Activated T-helper 2 cell treated with anti-CD3 and anti-CD28 coated beads, Interferon-gamma antibody, Interleukin-2, Interleukin-4, amounts not matched to agents 10 μg/mL and 5 μg/mL and 100 μg/mL, durations not matched to agents 14 hours and 24 hours and 36 hours (primary cell): ENCODE results near the gene EIF4ENIF1. TPM values are rescaled to one million over a fixed set of nuclear protein-coding genes. Genes with fewer than 3 reads are reported as not detected.
"Not testable (repeated sequence)": the region's sequence is repeated elsewhere in the genome, so short reads cannot be mapped to it uniquely, and the experiment has no call there.

ENCODE experiments used
- DNase-seq: peaks from one replicate; pipeline ENCODE4 v3.0.0; 2021; ENCODE audit warnings: low spot score
- H3K27ac Mint-ChIP-seq: one replicate; pipeline ENCODE4 v1.8.0; 2021; ENCODE audit warnings: mixed read lengths
- H3K27me3 Mint-ChIP-seq: one replicate; pipeline ENCODE4 v1.8.0; 2021; ENCODE audit warnings: low read depth, mixed read lengths
- H3K36me3 Mint-ChIP-seq: one replicate; pipeline ENCODE4 v1.8.0; 2021; ENCODE audit warnings: low read depth, mixed read lengths
- H3K4me1 Mint-ChIP-seq: one replicate; pipeline ENCODE4 v1.8.0; 2021; ENCODE audit warnings: low read depth, mixed read lengths
- H3K4me3 Mint-ChIP-seq: one replicate; pipeline ENCODE4 v1.8.0; 2021; ENCODE audit warnings: low read depth, mild to moderate bottlenecking, moderate library complexity, mixed read lengths
- H3K9me3 Mint-ChIP-seq: one replicate; pipeline ENCODE4 v1.8.0; 2021; ENCODE audit warnings: mixed read lengths
- intact Hi-C: fragments of 100-400 bp; cut with micrococcal nuclease; formaldehyde crosslinking; loops from one replicate; pipeline ENCODE4 v1.15.1; 2023
- total RNA-seq: library from RNA; stranded (reverse); gene quantifications from 2 replicates; pipeline ENCODE4 v1.2.3, GENCODE V29; 2022

The EIF4ENIF1 gene
- total RNA-seq, 1 donor from 2014 or later, result 103 TPM

- peaks cover 4% of the 10 kb centered on the region for H3K9me3 Mint-ChIP-seq
- intact Hi-C loops, result no loop called here
- H3K4me3 Mint-ChIP-seq, result no peak overlapping the region
- peaks cover 27% of the 10 kb centered on the region for H3K4me1 Mint-ChIP-seq
- no peaks in the 10 kb centered on the region for H3K27me3 Mint-ChIP-seq
- H3K36me3 Mint-ChIP-seq, result peaks cover 85% of the 10 kb centered on the region
- DNase-seq, result no peak
- no peak overlapping the region for H3K27ac Mint-ChIP-seq
These were observed 14.6 kb upstream of the EIF4ENIF1 start for GRCh38 chr22:31504282-31504681.

GRCh38 chr22:31503211-31503964, 13.7 kb upstream of the EIF4ENIF1 start:
- intact Hi-C loops, result no loop called here
- Mint-ChIP-seq H3K9me3 (peaks cover 4% of the 10 kb centered on the region), H3K27me3 (no peaks in the 10 kb centered on the region), H3K4me1 (peaks cover 28% of the 10 kb centered on the region), H3K27ac (no peak overlapping the region), H3K36me3 (peaks cover 85% of the 10 kb centered on the region), H3K4me3 (no peak overlapping the region)
- DNase-seq, result no peak

GRCh38 chr22:31501738-31502137, 12.1 kb upstream of the EIF4ENIF1 start:
- Mint-ChIP-seq H3K36me3 (peaks cover 85% of the 10 kb centered on the region), H3K27me3 (no peaks in the 10 kb centered on the region), H3K27ac (peak overlapping the region; percentile 7), H3K4me3 (no peak overlapping the region), H3K9me3 (peaks cover 9% of the 10 kb centered on the region), H3K4me1 (peaks cover 32% of the 10 kb centered on the region)
- intact Hi-C loops, result no loop called here
- no peak for DNase-seq

GRCh38 chr22:31497148-31497938, 7.7 kb upstream of the EIF4ENIF1 start:
- Mint-ChIP-seq H3K4me1 (peaks cover 24% of the 10 kb centered on the region), H3K36me3 (peaks cover 50% of the 10 kb centered on the region), H3K4me3 (peak overlapping the region; percentile 98), H3K9me3 (peaks cover 5% of the 10 kb centered on the region), H3K27me3 (no peaks in the 10 kb centered on the region), H3K27ac (peak overlapping the region; percentile 96)
- intact Hi-C loops, result loop anchor here (1.0 to 2.0 kb wide), 4 partner anchors 8 to 151 kb away; partner anchors contain the start of genes EIF4ENIF1 and PATZ1
- DNase-seq, result no peak

GRCh38 chr22:31496735-31497146, 7.1 kb upstream of the EIF4ENIF1 start:
- Mint-ChIP-seq H3K4me3 (peak overlapping the region; percentile 98), H3K27me3 (no peaks in the 10 kb centered on the region), H3K9me3 (peaks cover 5% of the 10 kb centered on the region), H3K27ac (peak overlapping the region; percentile 96), H3K4me1 (peaks cover 26% of the 10 kb centered on the region), H3K36me3 (peaks cover 47% of the 10 kb centered on the region)
- intact Hi-C loops, result loop anchor here (1.0 to 2.0 kb wide), 7 partner anchors 7 to 254 kb away; partner anchors contain the start of genes EIF4ENIF1, PATZ1 and PRR14L
- peak; percentile 45 for DNase-seq

- peak; percentile 92 for DNase-seq
- intact Hi-C loops, result loop anchor here (1.0 to 2.0 kb wide), 6 partner anchors 30 to 254 kb away; partner anchors contain the start of genes PATZ1 and PRR14L
- H3K9me3 Mint-ChIP-seq, result peaks cover 5% of the 10 kb centered on the region
- H3K4me1 Mint-ChIP-seq, result peaks cover 29% of the 10 kb centered on the region
- no peaks in the 10 kb centered on the region for H3K27me3 Mint-ChIP-seq
- peaks cover 45% of the 10 kb centered on the region for H3K36me3 Mint-ChIP-seq
- peak within 1 kb of the TSS; percentile 98 for H3K4me3 Mint-ChIP-seq
- H3K27ac Mint-ChIP-seq, result peak within 1 kb of the TSS; percentile 96
These were observed 6.5 kb upstream of the EIF4ENIF1 start, which contains the start of gene SFI1 for GRCh38 chr22:31496007-31496734. Gene SFI1 (plus strand): TSS chr22:31496536. CDS start chr22:31508285, 11,749 bp downstream.

GRCh38 chr22:31495343-31495742, 5.7 kb upstream of the EIF4ENIF1 start:
- no peak for DNase-seq
- intact Hi-C loops, result no loop called here
- no peaks in the 10 kb centered on the region for H3K27me3 Mint-ChIP-seq
- peaks cover 46% of the 10 kb centered on the region for H3K36me3 Mint-ChIP-seq
- peak overlapping the region; percentile 96 for H3K27ac Mint-ChIP-seq
- H3K4me3 Mint-ChIP-seq, result peak overlapping the region; percentile 98
- peaks cover 36% of the 10 kb centered on the region for H3K4me1 Mint-ChIP-seq
- H3K9me3 Mint-ChIP-seq, result peaks cover 5% of the 10 kb centered on the region

- Mint-ChIP-seq H3K4me1 (peaks cover 36% of the 10 kb centered on the region), H3K4me3 (peak overlapping the region; percentile 39), H3K27ac (peak overlapping the region; percentile 77), H3K36me3 (peaks cover 41% of the 10 kb centered on the region)
- H3K9me3 Mint-ChIP-seq, DNase-seq, H3K27me3 Mint-ChIP-seq, intact Hi-C loops: not testable (repeated sequence)
These were observed 3.7 kb upstream of the EIF4ENIF1 start for GRCh38 chr22:31493355-31493754.

- intact Hi-C loops, result no loop called here
- no peak for DNase-seq
- H3K27ac Mint-ChIP-seq, result peak overlapping the region; percentile 56
- peaks cover 41% of the 10 kb centered on the region for H3K36me3 Mint-ChIP-seq
- peak overlapping the region; percentile 35 for H3K4me3 Mint-ChIP-seq
- H3K4me1 Mint-ChIP-seq, result peaks cover 41% of the 10 kb centered on the region
- H3K9me3 Mint-ChIP-seq, result no peaks in the 10 kb centered on the region
- H3K27me3 Mint-ChIP-seq, result no peaks in the 10 kb centered on the region
These were observed 2.5 kb upstream of the EIF4ENIF1 start for GRCh38 chr22:31492151-31492550.

- H3K27ac Mint-ChIP-seq, result peak overlapping the region; percentile 99
- H3K27me3 Mint-ChIP-seq, result no peaks in the 10 kb centered on the region
- peaks cover 44% of the 10 kb centered on the region for H3K4me1 Mint-ChIP-seq
- peaks cover 44% of the 10 kb centered on the region for H3K36me3 Mint-ChIP-seq
- no peaks in the 10 kb centered on the region for H3K9me3 Mint-ChIP-seq
- intact Hi-C loops, result loop anchor here (2.0 kb wide), 1 partner anchor 35 kb away; no protein-coding TSS in a partner anchor
- DNase-seq, result no peak
- H3K4me3 Mint-ChIP-seq, result peak overlapping the region; percentile 98
These were observed 1.7 kb upstream of the EIF4ENIF1 start for GRCh38 chr22:31491218-31491962.

- H3K4me3 Mint-ChIP-seq, result peak overlapping the region; percentile 98
- no peaks in the 10 kb centered on the region for H3K27me3 Mint-ChIP-seq
- peaks cover 45% of the 10 kb centered on the region for H3K36me3 Mint-ChIP-seq
- DNase-seq, result peak; percentile 53
- H3K27ac Mint-ChIP-seq, result peak overlapping the region; percentile 99
- H3K4me1 Mint-ChIP-seq, result peaks cover 41% of the 10 kb centered on the region
- intact Hi-C loops, result loop anchor here (2.0 kb wide), 1 partner anchor 36 kb away; no protein-coding TSS in a partner anchor
- H3K9me3 Mint-ChIP-seq, result no peaks in the 10 kb centered on the region
These were observed 869 bp upstream of the EIF4ENIF1 start for GRCh38 chr22:31490496-31490925.
